GM19468 (cell line): ENCODE data around the gene ZBTB49.

ENCODE experiments used
- ATAC-seq: cut with Tn5 transposase; IDR thresholded peaks from one replicate; pipeline ENCODE4 v1.9.1; 2021; ENCODE audit warnings: mild to moderate bottlenecking, moderate library complexity, moderate number of reproducible peaks; ENCODE audit not compliant: unreplicated experiment; ENCODE audit errors: extremely low read depth

ZBTB49 gene

GRCh38 chr4:4321951-4322688 is 32.1 kb downstream of the ZBTB49 start:
- no peak for ATAC-seq

- ATAC-seq, result no peak
Measured at GRCh38 chr4:4323705-4324534, 33.9 kb downstream of the ZBTB49 start.

- ATAC-seq, result no peak
Measured at GRCh38 chr4:4325321-4325720, 35.3 kb downstream of the ZBTB49 start.

- no peak for ATAC-seq
Measured at GRCh38 chr4:4326166-4326565, 36.1 kb downstream of the ZBTB49 start.

GRCh38 chr4:4327652-4328121 is 37.6 kb downstream of the ZBTB49 start:
- no peak for ATAC-seq

GRCh38 chr4:4328206-4328605 is 38.2 kb downstream of the ZBTB49 start:
- no peak for ATAC-seq

DNA sequence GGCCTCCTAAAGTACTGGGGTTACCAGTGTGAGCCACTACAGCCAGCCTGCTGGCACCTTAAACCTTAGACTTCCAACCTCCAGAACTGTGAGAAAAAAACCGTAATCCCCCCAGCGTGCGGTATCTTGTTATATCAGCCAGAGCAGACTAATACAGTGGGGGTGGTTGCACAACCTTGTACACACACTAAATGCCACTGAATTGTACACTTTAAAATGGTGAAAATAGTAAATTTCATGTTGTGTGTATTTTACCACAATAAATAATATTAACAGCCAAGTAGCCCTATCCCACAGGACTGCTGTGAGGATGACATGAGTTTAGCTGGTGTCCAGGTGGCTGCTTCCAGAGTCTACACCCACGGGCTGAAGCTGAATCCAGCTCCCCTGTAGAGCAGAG is 38.8 kb downstream of the ZBTB49 start:
- ATAC-seq, result no peak

DNA sequence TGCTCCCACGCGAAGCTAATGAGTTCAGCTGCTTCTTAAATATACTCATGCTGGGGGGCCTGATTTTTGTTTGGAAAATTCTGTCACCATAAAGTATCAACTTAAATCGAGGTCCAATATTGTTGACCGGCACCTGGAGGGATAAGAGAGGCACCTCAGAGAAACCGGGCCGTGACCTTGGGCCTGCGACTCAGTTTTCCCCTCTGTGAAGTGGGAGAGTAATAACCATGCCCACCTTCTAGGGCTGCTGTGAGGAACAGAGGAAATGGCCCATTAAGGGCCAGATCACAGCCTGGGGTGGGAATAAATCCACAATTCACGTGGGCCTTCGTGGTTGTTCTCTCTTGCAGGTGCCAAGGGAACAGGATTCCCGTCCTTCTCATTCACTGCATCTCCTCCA is 39.4 kb downstream of the ZBTB49 start:
- ATAC-seq, result no peak

DNA sequence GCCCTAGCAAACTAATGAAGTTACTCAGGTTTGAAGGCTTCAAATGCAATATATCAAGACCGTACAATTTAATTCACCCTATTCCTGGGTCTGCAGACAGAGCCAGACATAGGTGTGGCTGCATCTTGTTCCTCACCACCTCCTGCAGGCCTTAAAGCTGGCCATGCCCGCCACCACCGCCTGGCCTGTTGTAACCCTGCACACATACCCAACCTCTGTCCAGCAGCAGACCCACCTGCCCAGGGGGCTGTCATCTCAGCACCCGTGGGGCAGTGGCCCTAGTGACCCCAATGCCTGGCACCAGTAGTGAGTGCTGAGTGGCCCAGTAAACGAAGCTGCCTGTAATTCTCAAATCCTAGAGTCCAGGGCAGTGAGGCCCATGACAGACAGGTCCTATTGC is 40.7 kb downstream of the ZBTB49 start:
- no peak for ATAC-seq

GRCh38 chr4:4332529-4332928 is 42.5 kb downstream of the ZBTB49 start:
- ATAC-seq, result no peak

- no peak for ATAC-seq
Measured at GRCh38 chr4:4333265-4333706, 43.2 kb downstream of the ZBTB49 start.

DNA sequence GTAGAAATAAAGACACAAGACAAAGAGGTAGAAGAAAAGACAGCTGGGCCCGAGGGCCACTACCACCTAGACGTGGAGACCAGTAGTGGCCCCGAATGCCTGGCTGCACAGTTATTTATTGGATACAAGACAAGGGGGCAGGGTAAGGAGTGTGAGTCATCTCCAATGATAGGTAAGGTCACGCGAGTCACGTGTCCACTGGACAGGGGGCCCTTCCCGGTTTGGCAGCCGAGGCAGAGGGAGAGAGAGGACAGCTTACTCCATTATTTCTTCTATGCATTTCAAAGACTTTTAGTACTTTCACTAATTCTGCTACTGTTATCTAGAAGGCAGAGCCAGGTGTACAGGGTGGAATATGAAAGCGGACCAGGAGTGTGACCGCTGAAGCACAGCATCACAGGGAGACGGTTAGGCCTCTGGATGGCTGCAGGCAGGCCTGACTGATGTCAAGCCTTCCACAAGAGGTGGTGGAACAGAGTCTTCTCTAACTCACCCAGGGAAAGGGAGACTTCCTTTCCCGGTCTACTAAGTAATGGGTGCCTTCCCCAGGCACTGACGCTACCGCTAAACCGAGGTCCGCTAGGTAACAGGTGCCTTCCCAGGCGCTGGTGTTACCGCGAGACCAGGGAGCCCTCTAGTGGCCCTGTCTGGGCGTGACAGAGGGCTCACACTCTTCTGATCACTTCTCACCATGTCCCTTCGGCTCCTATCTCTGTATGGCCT is 44.9 kb downstream of the ZBTB49 start:
- ATAC-seq, result peak; percentile 69

GRCh38 chr4:4338210-4339001 is 48.4 kb downstream of the ZBTB49 start:
- no peak for ATAC-seq

DNA sequence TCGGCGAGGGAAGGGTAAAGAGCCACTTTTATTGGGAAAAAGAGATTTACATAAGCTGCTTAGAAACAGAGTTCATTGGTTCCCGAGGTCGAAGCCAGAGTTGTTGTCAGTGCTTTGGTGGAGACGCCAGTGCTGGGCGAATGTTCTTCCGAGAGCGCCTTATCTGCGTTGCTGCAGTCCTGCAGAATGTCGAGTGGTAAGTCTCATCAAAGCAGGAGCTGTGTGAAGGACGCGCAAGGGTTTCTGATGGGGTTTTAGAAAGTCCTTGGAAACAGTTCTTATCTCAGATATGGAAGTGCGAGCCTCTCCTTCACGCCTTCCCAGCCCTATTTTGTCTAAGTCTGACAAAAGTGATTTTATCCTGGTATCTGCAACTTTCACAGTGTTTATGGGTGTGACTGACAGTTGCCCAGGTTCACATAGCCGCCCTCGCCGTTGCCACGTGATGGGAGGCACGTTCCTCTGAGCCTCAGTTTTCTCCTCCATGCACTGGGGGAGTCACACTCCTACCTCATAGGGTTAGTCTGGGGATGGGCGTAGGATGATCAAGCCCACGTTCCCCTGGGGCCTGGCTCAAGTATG is 49.5 kb downstream of the ZBTB49 start:
- ATAC-seq, result no peak

DNA sequence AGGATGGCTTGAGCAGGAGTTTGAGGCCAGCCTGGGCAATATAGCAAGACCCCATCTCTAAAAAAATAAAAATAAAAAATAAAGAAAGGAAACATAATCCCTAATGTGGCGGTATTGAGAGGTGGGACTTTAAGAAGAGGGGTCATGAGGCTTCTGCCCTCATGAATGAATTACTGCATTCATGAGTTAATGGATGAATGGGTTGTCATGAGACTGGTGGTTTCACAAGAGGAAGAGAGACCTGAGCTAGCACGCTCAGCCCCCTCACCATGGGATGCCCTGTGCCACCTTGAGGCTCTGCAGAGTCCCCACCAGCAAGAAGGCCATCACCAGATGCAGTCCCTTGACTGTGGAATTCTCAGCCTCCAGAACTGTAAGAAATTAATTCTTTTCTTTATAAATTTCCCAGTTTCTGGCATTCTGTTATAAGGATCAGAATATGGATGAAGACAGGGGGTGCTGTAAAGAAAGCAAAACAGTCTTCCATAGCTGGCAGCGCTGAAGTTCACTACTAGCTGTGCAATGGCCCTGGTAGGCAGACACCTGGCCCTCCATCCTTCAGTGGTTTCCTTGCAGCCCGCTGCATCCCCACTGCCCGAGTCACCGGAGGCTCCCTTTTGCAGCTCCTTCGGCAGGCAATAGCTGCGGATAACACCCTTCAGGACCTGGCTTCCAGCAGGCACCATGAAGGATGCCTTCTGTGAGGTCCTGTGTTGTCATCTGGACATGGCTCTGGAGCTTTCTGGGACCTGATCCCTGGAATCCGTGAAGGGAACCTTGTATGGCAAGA is 52.0 kb downstream of the ZBTB49 start:
- no peak for ATAC-seq

GRCh38 chr4:4343038-4343437 is 53.0 kb downstream of the ZBTB49 start:
- ATAC-seq, result no peak

DNA sequence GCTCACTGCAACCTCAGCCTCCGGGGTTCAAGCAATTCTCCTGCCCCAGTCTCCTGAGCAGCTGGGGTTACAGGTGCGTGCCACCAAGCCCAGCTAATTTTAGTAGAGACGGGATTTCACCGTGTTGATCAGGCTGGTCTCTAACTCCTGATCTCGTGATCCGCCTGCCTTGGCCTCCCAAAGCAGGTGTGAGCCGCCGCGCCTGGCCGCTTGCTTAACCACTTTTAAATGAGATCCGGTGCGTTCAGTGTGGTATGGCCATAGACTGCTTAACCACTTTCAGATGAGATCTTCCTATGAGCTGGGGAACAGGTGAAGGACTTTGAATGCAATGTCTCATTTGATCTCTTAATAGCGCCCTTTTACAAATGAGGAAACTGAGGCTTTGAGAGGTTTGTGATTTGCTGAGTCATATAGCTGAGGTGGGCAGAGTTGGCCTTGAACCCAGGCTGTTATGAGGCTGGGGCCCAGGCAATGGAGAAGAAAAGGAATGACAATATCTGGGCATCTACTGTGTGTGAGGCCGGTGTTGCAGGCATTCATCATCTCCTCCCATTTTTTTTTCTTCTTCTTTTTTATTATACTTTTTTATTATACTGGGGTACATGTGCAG is 55.0 kb downstream of the ZBTB49 start:
- peak; percentile 74 for ATAC-seq

DNA sequence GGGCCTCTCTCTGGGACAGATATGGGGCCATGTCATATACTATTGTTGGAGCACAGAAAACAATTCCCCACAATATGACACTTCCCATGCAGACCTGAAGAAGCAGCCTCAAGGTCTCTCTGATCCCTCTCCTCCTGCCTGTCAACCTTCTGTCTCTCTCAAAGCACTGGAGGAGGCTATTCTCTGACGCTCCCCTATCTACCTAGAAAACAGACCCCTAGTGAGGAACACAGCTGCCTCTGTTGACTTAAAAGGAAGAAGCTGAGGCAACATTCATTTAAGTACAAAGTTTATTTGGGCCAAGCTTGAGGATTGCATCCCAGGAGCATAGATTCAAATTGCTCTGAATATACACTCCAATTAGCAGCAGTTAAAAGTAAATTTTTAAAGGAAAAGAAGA is 57.5 kb downstream of the ZBTB49 start:
- no peak for ATAC-seq
